Measurements from ENCODE around the gene GNLY.
"Not testable (repeated sequence)": the region's sequence is repeated elsewhere in the genome, so short reads cannot be mapped to it uniquely, and the experiment has no call there.

GNLY gene

GRCh38 chr2:85711578-85712060, 17.5 kb downstream of the GNLY start:
- DNase-seq: no peak

- no peak for DNase-seq
Observed at GRCh38 chr2:85712336-85712735, 18.2 kb downstream of the GNLY start.

GRCh38 chr2:85712849-85713612, 18.9 kb downstream of the GNLY start:
- no peak for DNase-seq

DNA sequence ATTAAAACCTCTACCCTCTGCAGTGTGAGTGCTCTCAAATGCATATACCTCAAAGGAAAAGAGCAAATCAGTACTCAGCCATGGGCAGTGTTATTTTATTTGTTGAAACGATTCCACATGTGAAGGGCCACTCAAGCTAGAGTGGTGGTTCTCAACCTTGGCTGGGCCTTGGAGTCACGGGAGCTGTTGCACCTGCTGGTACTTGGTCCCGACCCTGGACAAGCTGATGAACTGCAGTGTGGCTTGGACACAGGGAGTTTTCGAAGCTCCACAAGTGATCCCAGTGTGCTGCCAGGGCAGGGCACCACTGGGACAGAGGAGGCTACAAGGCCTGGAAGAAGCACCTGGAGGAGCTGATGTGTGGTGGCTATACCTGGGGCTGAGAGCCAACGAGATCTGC, 19.7 kb downstream of the GNLY start:
- peak; percentile 21 for DNase-seq

- not testable (repeated sequence) for DNase-seq
Observed at GRCh38 chr2:85714421-85714820, 20.3 kb downstream of the GNLY start.

- DNase-seq: no peak
Observed at GRCh38 chr2:85714841-85715240, 20.7 kb downstream of the GNLY start.

DNA sequence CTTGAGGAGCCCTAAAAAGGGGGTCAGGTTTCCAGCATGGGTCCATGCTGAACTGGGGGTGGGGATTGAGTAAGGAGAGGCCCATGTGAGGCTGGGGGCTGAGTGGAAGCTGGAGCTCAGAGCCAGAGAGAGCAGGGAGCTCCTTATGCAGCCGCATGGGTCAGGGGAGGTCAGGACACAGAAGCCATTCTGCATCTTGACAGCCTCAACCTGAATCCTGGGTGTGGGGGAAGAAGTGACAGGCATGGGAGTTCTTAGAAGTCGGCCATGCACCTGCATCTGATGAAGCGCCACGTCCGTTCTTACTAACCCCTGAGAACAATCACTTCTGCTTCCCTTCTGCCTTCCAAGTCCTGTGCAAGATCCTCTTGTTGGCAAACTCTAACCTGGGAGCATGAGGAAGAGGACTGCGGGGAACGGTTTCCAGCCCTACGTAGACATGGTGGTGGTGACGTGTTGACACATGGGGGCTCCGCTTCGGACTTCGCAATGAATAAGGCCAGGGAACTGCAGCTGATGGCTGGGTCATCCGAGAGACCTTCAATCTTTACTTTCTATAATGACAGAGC, 22.3 kb downstream of the GNLY start:
- no peak for DNase-seq

- no peak for DNase-seq
Observed at GRCh38 chr2:85717308-85718008, 23.3 kb downstream of the GNLY start.

GRCh38 chr2:85718009-85718391, 23.8 kb downstream of the GNLY start:
- DNase-seq: no peak

DNA sequence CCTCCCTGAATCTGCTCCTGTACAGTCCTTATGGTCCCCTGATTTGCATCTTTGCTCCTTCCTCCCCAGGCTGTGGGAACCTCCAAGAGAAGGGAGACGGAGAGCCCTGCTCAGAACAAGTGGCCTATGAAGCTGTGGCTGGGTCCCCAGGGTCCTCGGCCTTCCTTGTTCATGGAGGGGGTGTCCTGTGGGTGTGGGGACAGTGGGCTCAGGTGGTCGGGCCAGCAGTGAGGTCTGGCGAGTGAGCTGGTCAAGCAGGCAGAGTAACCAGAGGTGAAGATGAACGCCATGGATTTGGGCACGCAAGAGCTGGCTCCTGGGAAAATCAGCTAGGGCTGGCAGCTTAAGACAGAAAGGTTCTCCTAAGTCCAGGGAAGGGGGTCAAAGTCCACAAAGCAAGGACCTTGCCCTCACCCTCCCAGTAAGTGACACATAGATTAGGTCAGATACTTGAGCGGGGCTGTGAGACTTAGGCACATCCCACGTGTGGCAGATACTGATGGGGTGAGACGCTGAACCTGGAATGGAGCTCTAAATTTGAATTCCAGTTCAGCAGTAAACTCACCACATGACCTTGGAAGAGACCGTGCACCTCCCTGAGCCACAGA, 24.8 kb downstream of the GNLY start:
- DNase-seq: no peak

DNA sequence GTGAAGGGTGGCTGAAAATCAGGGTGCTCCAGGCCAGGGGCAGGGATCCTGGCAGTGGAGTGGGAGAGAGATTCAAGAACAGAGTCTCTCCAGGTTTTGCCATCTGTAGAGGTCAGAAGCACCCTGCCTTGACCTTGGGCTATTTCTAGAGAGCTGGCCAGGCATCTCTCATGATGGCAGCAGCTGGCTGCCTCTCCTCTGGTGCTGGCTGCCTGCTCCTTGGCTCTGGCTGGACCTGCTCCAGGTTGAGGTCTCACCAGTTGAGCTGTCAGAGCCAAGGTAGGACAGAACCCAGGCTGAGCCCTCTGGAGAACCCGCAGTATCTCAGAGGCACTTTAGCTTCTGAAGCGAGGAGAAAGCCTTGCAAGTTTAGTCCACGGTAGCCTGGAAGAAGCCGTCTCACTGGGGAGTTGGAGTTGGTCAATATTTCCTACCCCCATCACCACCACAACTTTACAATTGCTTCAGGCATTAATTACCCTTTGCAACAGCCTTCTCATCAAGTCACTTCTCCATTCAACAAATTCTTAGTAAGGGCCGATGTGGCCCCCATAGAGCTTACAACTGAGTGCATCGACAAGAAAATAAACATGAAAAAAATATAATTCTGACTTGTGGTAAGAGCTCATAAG, 25.6 kb downstream of the GNLY start:
- DNase-seq: no peak

- DNase-seq: no peak
Observed at GRCh38 chr2:85720533-85720932, 26.4 kb downstream of the GNLY start.

DNA sequence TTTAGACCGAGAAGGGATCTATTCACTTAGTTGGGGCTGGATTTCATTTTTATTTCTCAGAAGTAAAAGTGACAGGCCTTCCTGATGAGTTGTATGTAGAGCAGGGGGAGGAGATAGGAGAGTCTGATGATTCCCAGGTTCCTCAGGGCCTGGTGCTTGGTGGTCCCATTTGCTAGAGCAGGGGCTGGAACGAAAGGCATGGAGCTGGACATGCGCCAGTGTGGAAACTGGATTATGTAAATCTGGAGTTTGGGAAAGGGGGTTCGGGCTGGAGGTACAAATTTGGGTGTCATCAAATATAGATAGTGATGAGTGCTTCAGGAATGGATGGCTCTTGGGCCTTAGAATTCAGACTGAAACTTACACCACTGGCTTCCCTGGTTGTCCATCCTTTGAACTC, 27.5 kb downstream of the GNLY start:
- no peak for DNase-seq

GRCh38 chr2:85722519-85722918, 28.4 kb downstream of the GNLY start:
- DNase-seq: no peak

DNA sequence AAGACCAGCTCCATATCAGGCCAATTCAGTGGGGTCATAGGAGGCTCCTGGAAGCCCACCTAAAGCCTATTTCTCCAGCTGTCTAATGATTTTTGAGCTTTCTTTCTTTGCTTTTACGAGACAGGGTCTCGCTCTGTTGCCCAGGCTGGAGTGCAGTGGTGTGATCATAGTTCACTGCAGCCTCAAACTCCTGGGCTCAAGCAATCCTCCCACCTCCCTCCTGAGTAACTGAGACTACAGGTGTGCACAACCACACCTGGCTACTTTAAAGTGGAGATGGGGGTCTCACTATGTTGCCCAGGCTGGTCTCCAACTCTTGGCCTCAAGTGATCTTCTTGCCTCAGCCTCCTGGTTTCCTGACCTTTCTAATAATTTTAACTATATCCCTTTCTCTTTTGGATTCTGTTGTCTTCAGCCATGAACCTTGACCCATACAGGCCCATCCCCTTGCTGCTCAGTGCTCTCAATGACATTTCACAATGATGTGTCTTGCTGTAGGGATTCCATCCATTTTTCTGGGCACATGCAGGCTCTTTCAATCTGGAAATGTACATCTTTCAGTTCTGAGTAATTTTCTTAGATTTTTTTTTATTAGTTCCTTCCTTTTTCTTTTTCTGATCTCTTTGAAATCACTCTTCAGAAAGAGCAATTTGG, 29.7 kb downstream of the GNLY start:
- DNase-seq: no peak

DNA sequence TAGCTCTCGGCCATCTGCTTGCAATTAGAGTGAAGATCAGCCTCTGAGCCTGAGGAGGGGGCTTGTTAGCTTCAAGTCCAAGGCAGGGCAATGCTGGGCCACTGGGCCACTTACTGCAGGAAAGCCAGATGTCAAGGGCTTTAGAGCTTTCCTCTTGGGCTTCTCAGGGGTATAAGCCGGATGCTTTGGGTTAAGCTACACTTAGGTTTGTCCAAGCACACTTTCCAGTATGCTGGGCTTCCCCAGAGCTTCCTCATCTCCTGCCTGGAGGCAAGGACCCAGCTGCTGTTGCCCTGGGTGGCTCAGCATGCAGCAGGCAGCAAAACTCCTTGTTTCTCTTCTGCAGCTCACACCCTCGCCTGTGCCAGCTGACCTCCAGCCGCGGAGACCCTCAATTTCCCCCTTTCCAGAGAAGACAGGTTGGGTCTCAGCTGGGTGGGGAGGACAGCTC, 30.6 kb downstream of the GNLY start:
- no peak for DNase-seq

DNA sequence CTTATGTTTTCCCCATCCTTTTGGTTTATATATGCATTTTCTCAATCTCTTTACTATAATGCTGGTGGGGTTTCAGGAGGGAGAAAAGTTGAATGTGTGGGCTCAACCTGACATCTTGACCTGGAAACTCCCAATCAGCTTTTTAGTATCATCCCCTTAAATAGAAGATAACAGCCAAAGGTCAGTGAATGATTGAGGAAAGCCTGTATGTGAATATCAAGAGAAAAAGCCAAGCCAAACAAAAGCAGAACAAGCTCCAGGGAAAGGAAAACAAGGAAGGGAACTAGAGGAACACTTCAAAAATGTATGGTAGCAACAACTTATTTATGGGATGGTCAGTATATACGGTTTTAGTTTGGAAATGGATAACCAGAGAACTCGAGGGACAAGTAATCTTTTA, 31.3 kb downstream of the GNLY start:
- no peak for DNase-seq

- DNase-seq: no peak
Observed at GRCh38 chr2:85727798-85728197, 33.6 kb downstream of the GNLY start.

DNA sequence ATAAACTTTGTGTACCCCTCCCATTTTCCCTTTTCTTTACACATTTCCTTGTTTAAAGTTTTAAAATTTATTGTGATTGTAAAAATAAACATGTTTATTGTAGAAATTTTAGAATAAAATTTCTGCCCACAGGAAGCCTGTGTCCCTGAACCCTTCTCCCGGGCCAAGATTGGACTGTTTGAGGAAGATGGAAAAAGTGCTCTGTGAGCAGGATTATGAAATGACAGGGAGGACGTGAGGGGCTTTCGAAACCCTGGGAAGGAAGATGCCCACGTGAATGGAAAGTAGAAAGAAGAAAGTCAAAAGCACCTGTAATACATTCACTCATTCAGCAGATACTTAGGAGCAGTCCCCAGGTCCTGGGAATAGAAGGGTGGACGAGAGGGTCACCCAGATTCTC, 34.2 kb downstream of the GNLY start:
- DNase-seq: no peak

- DNase-seq: peak; percentile 58
Observed at GRCh38 chr2:85728883-85729824, 35.0 kb downstream of the GNLY start.

DNA sequence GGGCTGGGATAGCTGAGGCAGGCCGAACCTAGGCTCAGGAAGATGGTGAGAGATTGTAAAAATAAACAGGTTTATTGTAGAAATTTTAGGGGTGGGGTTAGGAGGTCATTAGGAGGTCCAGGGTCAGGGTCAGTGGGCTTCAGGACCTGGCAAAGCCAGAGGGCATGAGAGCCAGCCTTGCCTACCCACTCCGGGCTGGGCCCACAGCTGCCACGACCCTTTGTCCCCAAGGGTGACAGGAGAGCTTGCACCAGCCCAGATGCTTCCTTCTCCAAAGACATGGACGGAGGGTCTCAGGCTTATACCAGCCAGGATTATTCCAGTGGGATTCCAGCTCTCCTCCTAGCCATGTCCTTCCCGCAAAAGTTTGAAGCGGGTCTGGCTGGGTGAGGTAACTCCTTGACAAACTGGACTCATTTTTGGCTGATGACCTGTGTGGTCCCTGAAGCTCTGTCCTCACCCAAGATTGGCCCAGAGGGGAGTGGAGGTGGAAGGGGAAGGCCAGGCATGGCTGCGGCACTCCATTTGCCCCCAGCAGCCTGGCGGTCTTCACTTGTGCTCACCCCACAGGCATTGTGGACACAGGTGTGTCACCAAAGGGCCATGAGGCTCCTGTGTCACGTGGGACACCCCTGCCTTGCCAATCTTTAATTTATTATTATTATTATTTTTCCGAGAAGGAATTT, 35.8 kb downstream of the GNLY start:
- no peak for DNase-seq

All from NCI-H345 (cell line).